Activated CD4-positive, alpha-beta T cell treated with anti-CD3 and anti-CD28 coated beads, Interleukin-2, amount 10 ng/mL, durations not matched to agents 24 days and 14 days (primary cell): Measurements from ENCODE around the gene PER2. TPM values are rescaled to one million over a fixed set of nuclear protein-coding genes. Genes with fewer than 3 reads are reported as not detected.

Source experiments
- DNase-seq: peaks from one replicate; pipeline ENCODE4 v3.0.0; 2022
- H3K27ac Mint-ChIP-seq: one replicate; pipeline ENCODE4 v1.8.0; 2022; ENCODE audit warnings: mild to moderate bottlenecking, mixed read lengths
- H3K27me3 Mint-ChIP-seq: one replicate; pipeline ENCODE4 v1.8.0; 2022; ENCODE audit warnings: mixed read lengths
- H3K36me3 Mint-ChIP-seq: one replicate; pipeline ENCODE4 v1.8.0; 2022; ENCODE audit warnings: low read depth, mild to moderate bottlenecking, mixed read lengths
- H3K4me1 Mint-ChIP-seq: one replicate; pipeline ENCODE4 v1.8.0; 2021; ENCODE audit warnings: mixed read lengths
- H3K4me3 Mint-ChIP-seq: one replicate; pipeline ENCODE4 v1.8.0; 2022; ENCODE audit warnings: mild to moderate bottlenecking, moderate library complexity, mixed read lengths
- H3K9me3 Mint-ChIP-seq: one replicate; pipeline ENCODE4 v1.8.0; 2021; ENCODE audit warnings: mixed read lengths
- intact Hi-C: fragments of 100-400 bp; cut with micrococcal nuclease; formaldehyde crosslinking; loops from one replicate; pipeline ENCODE4 v1.15.1; 2023
- total RNA-seq: library from RNA; stranded (reverse); gene quantifications from 2 replicates; pipeline ENCODE4 v1.2.3, GENCODE V29; 2022

Gene PER2
- total RNA-seq, 1 donor from 2014 or later, result 18.3 TPM

DNA sequence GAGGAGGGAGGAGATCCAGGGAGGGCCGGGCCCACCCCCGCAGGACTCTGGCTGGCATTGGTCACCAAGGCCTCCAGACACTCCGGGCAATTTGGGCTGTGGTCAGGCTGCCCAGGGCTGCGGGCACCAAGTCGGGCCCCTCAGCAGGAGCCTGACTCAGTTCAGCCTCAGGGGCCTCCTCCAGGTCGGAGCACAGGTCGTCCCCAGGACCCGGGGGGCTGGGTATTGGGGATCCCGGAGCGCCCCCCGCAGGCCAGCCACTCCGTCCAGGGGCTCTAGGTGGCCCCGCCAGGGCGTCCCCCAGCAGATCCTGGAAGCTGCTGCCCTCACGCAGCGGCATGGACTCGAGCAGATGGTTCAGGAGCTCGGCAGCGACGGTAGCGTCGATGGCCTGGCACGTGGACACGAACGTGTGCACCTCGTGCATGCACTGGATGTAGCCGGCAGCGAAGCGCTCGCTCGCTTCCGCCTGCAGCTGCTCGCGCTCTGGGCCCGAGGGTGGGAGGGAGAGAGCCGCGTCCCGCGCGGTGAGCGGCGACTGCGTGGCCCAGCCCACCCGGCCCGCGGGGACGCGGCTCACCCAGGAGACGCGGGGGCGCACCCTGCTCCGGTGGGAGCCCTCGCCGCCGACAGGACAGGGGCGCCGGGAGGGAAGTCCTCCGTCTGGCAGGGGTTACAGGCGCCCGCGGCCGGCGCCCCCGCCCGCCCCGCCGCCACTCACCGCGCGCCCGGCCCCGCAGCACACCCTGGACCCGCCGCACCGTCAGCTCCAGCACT, 49.5 kb downstream of the PER2 start:
- Mint-ChIP-seq H3K36me3 (peaks cover 2% of the 10 kb centered on the region), H3K4me3 (peak overlapping the region; percentile 40), H3K27ac (no peak overlapping the region), H3K4me1 (peaks cover 6% of the 10 kb centered on the region), H3K9me3 (peaks cover 1% of the 10 kb centered on the region), H3K27me3 (peaks cover 49% of the 10 kb centered on the region)
- DNase-seq, result peak; percentile 83
- intact Hi-C loops, result loop anchor here (2.0 kb wide), 1 partner anchor 272 kb away; the partner anchor contains the start of gene UBE2F

DNA sequence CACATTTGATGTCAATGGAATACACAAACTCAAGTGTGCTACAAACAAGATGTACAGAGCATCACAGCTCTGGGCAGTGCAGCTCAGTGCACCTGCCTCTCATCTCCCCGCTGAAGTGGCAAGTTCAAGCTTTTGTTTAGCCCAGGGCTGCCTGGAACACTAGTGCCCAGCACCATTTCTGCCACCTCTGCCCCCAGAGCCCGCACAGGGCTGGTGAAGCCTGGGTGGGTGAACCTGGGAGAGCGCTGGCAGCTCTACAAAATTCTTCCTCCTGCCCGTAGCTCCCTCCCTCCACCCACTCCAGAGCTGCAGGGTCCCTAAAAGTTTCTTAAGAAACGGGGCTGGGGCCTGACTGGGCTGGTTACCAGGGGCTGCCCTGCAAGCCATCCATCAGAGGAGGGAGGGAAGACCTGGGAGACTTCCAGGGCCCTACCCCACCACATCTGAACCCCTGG, 50.1 kb downstream of the PER2 start:
- intact Hi-C loops, result loop anchor here (2.0 kb wide), 1 partner anchor 272 kb away; the partner anchor contains the start of gene UBE2F
- Mint-ChIP-seq H3K36me3 (peaks cover 2% of the 10 kb centered on the region), H3K4me1 (peaks cover 6% of the 10 kb centered on the region), H3K9me3 (peaks cover 8% of the 10 kb centered on the region), H3K27me3 (peaks cover 55% of the 10 kb centered on the region), H3K27ac (no peak overlapping the region), H3K4me3 (peak overlapping the region; percentile 40)
- no peak for DNase-seq

DNA sequence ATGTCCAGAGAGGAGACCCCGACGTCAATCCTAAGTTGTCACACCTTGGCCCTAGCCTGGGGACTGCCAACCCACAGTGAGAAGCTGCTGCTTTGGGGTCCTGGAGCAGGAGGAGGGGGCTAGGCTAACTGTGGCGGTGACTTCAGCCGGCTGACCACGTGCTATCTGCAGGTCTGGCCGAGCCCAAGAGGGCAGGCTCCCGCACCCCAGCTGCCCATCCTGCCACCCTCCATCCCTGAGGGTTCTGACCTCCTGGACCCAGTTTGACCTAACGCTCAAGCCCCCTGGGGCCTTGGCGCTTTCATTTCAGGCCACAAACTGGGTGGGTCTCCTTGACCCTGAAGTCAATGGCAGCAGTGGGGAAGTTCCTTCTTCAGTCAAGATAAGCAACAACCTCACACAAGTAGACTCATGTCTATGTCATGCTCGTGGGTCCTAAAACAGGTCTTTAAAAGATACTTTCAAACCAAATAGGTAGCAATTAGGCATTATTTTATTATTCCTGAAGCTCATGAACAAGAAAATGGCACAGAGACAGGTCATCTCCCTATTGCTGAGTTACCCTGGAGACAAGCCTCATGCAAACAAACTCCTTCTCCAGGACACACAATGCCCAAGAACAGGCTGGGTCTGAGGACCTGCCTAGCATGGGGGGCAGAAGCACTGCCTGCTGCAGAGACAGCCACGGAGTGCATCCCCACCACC, 50.8 kb downstream of the PER2 start:
- Mint-ChIP-seq H3K9me3 (peaks cover 8% of the 10 kb centered on the region), H3K27me3 (peaks cover 60% of the 10 kb centered on the region), H3K36me3 (peaks cover 2% of the 10 kb centered on the region), H3K4me1 (peaks cover 6% of the 10 kb centered on the region), H3K4me3 (no peak overlapping the region), H3K27ac (no peak overlapping the region)
- intact Hi-C loops, result loop anchor here (2.0 kb wide), 1 partner anchor 271 kb away; the partner anchor contains the start of gene UBE2F
- no peak for DNase-seq

DNA sequence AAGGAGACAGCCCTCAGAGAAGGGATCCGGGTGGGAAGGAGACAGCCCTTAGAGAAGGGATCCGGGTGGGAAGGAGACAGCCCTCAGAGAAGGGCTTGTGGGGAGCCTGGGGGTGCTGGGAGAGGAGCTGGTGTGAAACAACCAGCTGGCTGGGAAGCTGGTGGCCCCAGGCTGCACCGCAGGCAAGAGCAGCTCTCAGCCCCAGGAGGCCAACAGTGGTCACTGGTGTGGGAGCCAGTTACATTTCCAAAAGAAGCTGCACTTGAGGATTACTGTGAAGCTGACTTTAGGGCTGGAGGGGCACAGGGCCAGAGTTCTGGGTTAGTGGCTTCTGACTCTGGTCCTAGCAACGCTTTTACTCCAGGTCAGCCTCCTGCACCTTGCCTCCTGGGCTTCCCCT, 51.8 kb downstream of the PER2 start:
- Mint-ChIP-seq H3K9me3 (peaks cover 18% of the 10 kb centered on the region), H3K36me3 (peaks cover 2% of the 10 kb centered on the region), H3K4me1 (peaks cover 8% of the 10 kb centered on the region), H3K4me3 (no peak overlapping the region), H3K27me3 (peaks cover 60% of the 10 kb centered on the region), H3K27ac (no peak overlapping the region)
- DNase-seq, result no peak
- intact Hi-C loops, result no loop called here

DNA sequence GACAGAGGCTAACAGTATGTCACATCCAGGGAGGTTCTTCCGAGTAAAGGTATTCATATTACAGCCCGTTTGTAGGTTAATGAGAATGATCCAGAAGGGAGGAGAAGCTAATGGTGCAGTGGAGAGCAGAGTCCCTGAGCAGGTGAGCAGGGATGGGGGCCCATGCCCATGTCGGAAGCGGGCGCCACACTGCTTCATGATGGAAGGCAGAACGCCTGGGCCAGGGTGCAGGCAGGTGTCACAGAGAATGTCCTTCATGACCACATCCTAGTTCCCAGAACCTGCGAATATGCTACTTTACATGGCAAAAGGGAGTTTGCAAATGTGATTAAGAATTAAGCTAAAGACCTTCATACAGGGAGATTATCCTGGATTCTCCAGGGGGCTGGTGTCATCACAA, 52.6 kb downstream of the PER2 start:
- no peak overlapping the region for H3K27ac Mint-ChIP-seq
- intact Hi-C loops, result no loop called here
- no peak for DNase-seq
- peaks cover 58% of the 10 kb centered on the region for H3K27me3 Mint-ChIP-seq
- peaks cover 2% of the 10 kb centered on the region for H3K36me3 Mint-ChIP-seq
- H3K4me1 Mint-ChIP-seq, result peaks cover 11% of the 10 kb centered on the region
- no peak overlapping the region for H3K4me3 Mint-ChIP-seq
- peaks cover 19% of the 10 kb centered on the region for H3K9me3 Mint-ChIP-seq

DNA sequence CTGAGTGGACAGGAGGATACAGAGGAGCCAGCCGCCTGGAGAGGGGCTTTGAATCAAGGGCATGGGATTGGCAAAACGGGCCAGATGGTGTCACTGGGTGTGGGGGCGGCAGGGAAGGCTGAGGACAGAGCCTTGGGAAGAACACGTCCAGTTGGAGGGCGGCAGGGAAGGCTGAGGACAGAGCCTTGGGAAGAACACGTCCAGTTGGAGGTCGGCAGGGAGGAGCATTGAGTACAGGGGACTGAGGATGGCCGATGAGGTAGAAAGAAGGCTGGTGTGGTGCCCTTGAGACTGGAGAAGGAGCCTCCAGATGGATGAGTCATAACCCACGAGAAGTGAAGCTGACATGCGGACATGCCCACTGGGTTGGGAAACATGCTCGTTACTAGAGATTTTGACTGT, 53.1 kb downstream of the PER2 start:
- peaks cover 19% of the 10 kb centered on the region for H3K9me3 Mint-ChIP-seq
- peak overlapping the region; percentile 7 for H3K4me3 Mint-ChIP-seq
- peak; percentile 55 for DNase-seq
- H3K27ac Mint-ChIP-seq, result no peak overlapping the region
- H3K4me1 Mint-ChIP-seq, result peaks cover 15% of the 10 kb centered on the region
- intact Hi-C loops, result no loop called here
- peaks cover 62% of the 10 kb centered on the region for H3K27me3 Mint-ChIP-seq
- H3K36me3 Mint-ChIP-seq, result peaks cover 2% of the 10 kb centered on the region

DNA sequence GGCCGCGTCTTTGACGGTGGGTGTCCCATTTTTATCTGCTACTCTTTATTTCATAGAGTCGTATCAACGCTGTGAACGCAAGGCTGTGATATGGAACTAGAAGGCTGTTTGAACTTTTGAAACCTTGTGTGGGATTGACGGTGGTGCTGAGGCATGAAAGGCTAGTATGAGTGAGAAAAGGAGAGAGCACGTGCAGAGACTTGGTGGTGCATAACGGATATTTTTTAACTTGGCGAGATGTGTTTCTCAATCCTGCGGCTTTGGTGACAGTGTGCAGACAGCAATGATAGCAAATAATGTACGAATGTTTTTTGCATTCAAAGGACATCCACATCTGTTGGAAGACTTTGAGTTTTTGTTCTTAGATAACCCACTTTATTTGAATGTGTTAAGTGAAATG, 54.8 kb downstream of the PER2 start:
- peaks cover 14% of the 10 kb centered on the region for H3K4me1 Mint-ChIP-seq
- peaks cover 2% of the 10 kb centered on the region for H3K36me3 Mint-ChIP-seq
- peaks cover 19% of the 10 kb centered on the region for H3K9me3 Mint-ChIP-seq
- H3K27ac Mint-ChIP-seq, result no peak overlapping the region
- intact Hi-C loops, result no loop called here
- peak overlapping the region; percentile 28 for H3K4me3 Mint-ChIP-seq
- DNase-seq, result no peak
- H3K27me3 Mint-ChIP-seq, result peaks cover 70% of the 10 kb centered on the region

DNA sequence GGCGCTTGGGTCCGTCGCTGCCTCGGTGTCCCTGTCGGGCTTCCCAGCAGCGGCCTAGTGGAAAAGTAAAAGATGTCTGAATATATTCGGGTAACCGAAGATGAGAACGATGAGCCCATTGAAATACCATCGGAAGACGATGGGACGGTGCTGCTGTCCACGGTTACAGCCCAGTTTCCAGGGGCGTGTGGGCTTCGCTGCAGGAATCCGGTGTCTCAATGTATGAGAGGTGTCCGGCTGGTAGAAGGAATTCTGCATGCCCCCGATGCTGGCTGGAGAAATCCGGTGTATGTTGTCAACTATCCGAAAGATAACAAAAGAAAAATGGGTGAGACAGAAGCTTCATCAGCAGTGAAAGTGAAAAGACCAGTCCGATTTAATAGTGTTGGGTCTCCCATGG, 56.6 kb downstream of the PER2 start:
- peaks cover 19% of the 10 kb centered on the region for H3K9me3 Mint-ChIP-seq
- peaks cover 2% of the 10 kb centered on the region for H3K36me3 Mint-ChIP-seq
- H3K27me3 Mint-ChIP-seq, result peaks cover 58% of the 10 kb centered on the region
- peak overlapping the region; percentile 85 for H3K4me3 Mint-ChIP-seq
- peaks cover 14% of the 10 kb centered on the region for H3K4me1 Mint-ChIP-seq
- intact Hi-C loops, result loop anchor here (1.0 kb wide), 2 partner anchors 8 to 29 kb away; partner anchors contain the start of genes HES6 and ILKAP
- H3K27ac Mint-ChIP-seq, result no peak overlapping the region
- no peak for DNase-seq

DNA sequence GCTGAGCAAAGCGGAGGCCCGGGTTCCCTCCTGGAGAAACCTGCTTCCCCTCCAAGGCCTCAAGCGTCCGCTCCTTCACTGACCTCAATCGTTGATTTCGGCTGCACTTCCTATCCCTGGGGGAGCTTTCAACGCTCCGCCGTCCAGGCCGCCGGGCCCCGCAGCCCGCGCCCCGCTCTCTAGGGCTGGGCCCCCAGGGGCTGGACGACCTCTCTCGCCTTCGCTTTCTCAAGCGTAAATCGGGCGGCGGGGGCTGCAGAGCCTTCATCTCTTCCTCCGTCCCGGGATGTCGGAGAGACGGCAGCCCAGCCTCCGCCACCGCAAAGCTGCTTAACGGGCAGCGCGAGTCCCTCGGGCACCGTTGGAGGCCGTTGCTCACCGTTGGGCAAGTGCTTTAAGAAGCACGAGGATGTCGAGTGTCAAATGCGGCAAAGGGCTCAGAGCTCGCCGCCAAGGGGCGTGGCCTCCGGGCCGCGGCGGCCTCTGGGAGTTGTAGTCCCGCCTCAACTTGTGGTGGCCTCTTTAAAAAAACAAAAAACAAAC, 57.1 kb downstream of the PER2 start:
- Mint-ChIP-seq H3K27ac (peak overlapping the region; percentile 67), H3K4me3 (peak overlapping the region; percentile 85), H3K36me3 (peaks cover 2% of the 10 kb centered on the region), H3K27me3 (peaks cover 55% of the 10 kb centered on the region), H3K9me3 (peaks cover 19% of the 10 kb centered on the region), H3K4me1 (peaks cover 14% of the 10 kb centered on the region)
- intact Hi-C loops, result loop anchor here (1.0 kb wide), 2 partner anchors 9 to 28 kb away; partner anchors contain the start of genes HES6 and ILKAP
- peak; percentile 95 for DNase-seq

DNA sequence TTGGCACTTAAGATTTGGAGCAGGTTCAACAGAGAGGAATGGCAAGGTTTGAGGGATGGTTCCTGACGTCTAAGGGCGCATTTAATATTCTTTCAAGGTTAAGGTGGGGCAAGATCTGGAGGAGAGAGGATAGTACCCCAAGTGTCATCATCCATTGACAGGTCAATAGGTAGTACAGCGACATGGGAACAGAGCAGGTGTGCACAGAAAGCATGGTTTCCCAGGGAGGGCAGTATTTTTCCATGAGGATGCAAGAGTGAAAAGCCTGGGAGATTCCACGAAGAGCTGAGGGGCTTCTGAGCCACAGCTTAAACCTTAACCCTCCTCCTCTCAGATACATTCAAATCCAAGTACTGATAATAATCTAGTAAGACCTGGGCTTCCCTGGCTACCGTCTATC, 57.7 kb downstream of the PER2 start:
- DNase-seq, result no peak
- intact Hi-C loops, result loop anchor here (1.0 kb wide), 2 partner anchors 10 to 27 kb away; partner anchors contain the start of genes HES6 and ILKAP
- H3K36me3 Mint-ChIP-seq, result peaks cover 2% of the 10 kb centered on the region
- H3K4me1 Mint-ChIP-seq, result peaks cover 13% of the 10 kb centered on the region
- peak overlapping the region; percentile 85 for H3K4me3 Mint-ChIP-seq
- H3K9me3 Mint-ChIP-seq, result peaks cover 19% of the 10 kb centered on the region
- H3K27ac Mint-ChIP-seq, result no peak overlapping the region
- peaks cover 49% of the 10 kb centered on the region for H3K27me3 Mint-ChIP-seq

DNA sequence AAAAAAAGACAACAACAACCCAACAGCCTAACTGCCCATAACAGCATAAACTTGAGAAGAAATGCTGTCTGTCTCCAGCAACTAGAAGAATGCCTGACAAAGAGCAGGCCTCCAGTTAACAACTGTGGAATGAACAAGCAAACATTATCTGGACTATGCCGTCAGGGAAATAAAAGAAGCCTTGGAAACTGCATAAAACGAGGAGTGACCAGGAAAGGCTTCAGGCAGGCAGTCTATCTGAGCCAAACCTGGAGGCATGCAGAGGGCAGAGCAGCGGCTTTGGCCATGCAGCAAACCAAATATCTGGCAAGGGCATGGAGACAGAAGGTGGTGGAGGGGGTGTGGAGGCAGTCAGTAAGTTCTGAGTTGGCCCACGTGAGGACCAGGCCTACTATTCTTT, 59.7 kb downstream of the PER2 start:
- Mint-ChIP-seq H3K4me3 (no peak overlapping the region), H3K27me3 (peaks cover 38% of the 10 kb centered on the region), H3K27ac (no peak overlapping the region), H3K9me3 (peaks cover 15% of the 10 kb centered on the region), H3K36me3 (peaks cover 2% of the 10 kb centered on the region), H3K4me1 (peaks cover 10% of the 10 kb centered on the region)
- intact Hi-C loops, result no loop called here
- no peak for DNase-seq

DNA sequence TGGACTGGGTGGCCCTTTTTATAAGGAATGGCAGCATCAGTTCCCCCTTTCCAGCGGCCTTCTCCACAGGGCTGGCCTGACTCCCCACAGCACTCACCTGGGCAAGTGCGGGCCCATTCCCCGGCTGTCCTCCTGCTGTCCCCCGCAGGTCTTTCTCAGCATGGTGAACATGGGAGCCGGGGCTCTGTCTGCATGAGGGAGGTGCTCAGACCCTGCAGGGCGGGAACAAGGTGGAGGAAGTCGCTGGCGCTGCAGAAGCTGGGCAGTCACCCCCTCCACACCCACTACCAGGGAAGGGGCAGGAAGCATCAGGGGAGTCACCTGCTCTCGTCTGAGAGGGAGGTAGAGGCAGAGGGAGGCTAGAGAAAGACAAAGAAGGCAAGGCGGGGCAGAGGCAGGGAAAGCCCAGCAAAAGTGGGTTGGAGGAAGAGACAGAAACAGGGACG, 60.8 kb downstream of the PER2 start:
- intact Hi-C loops, result no loop called here
- H3K27ac Mint-ChIP-seq, result no peak overlapping the region
- peaks cover 10% of the 10 kb centered on the region for H3K4me1 Mint-ChIP-seq
- H3K36me3 Mint-ChIP-seq, result peaks cover 2% of the 10 kb centered on the region
- no peak for DNase-seq
- H3K4me3 Mint-ChIP-seq, result no peak overlapping the region
- H3K27me3 Mint-ChIP-seq, result peaks cover 29% of the 10 kb centered on the region
- peaks cover 10% of the 10 kb centered on the region for H3K9me3 Mint-ChIP-seq

DNA sequence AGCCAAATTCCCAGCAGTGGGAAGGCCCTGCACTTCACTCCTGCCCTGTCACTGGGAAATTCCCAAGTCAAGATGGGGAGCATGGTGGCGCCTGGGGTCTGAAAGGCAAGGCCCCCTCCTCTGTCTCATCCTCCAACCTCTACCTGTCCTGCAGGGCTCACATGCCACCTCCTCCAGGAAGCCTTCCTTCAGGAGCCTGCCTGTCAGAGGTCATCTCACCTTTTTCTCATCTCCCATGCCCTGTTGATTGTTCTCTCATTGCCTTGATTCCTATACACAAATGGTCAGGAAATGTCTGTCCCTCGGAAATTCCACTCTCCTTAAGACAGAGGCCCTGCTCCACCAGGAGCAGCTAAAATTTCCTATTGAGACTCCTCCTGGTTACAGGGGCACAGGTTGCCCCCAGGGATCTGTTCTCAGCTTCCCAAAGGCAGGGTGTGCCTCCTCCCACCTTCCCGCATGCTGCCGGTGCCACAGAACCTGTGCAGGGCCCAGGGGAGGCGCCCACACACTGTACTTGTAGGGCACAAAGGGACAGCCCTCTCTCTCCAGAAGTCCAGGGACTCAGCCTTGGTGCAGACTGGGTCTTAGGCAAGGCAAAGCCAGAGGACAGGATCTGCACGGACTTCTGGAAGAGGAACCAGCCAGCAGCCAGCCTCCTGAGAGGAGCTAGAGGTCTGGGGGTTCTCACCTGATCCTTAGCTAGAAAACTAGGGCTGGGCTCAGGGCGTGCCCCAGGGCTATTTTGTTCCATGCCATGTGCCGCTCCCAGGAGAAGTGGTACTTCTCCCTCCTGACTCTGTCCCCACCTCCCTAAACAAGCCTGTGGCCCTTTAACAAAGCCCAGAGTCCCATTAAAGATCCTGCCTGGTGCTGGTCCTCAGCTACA, 61.5 kb downstream of the PER2 start:
- intact Hi-C loops, result no loop called here
- Mint-ChIP-seq H3K4me1 (peaks cover 10% of the 10 kb centered on the region), H3K9me3 (peaks cover 4% of the 10 kb centered on the region), H3K36me3 (peaks cover 2% of the 10 kb centered on the region), H3K27me3 (peaks cover 23% of the 10 kb centered on the region), H3K27ac (no peak overlapping the region), H3K4me3 (no peak overlapping the region)
- DNase-seq, result no peak
